ENCODE data around the gene ZNF366.

GRCh38 chr5:72511366-72511765 lies 4.2 kb upstream of the ZNF366 start:
- TF ChIP-seq CTCF (IDR thresholded peaks at IDR 0.05) = no peak
- TF ChIP-seq POLR2A (IDR thresholded peaks at IDR 0.05) = no peak
